Renal cortical epithelial cell (primary cell): Measurements from ENCODE around the gene LRIG1. TPM values are rescaled to one million over a fixed set of nuclear protein-coding genes. Genes with fewer than 3 reads are reported as not detected.

Experiments used
- DNase-seq: peaks from one replicate; pipeline ENCODE4 v3.0.0-alpha.2; 2011; ENCODE audit warnings: low read depth
- total RNA-seq: library from RNA; depleted of rRNA; stranded (reverse); fragments of >200 nt; gene quantifications from 2 replicates; pipeline ENCODE4 v1.2.3, GENCODE V29; 2014

LRIG1 gene
- 6.6 and 12.7 TPM in 2 replicates for total RNA-seq

GRCh38 chr3:66500576-66501482 is at the start of gene LRIG1:
LRIG1 (minus strand) TSS chr3:66501022; CDS start chr3:66500407, 615 bp downstream.
- DNase-seq, result peak; percentile 87

GRCh38 chr3:66544619-66545429 is 44.0 kb upstream of the LRIG1 start:
- DNase-seq, result no peak

- DNase-seq, result no peak
Measured at GRCh38 chr3:66542153-66542552, 41.3 kb upstream of the LRIG1 start.

- no peak for DNase-seq
Measured at GRCh38 chr3:66539466-66539989, 38.7 kb upstream of the LRIG1 start.

- DNase-seq, result no peak
Measured at GRCh38 chr3:66538390-66538789, 37.6 kb upstream of the LRIG1 start.

- no peak for DNase-seq
Measured at GRCh38 chr3:66537735-66538134, 36.9 kb upstream of the LRIG1 start.

GRCh38 chr3:66536791-66537190 is 36.0 kb upstream of the LRIG1 start:
- DNase-seq, result no peak

- DNase-seq, result no peak
Measured at GRCh38 chr3:66534304-66534845, 33.6 kb upstream of the LRIG1 start.

GRCh38 chr3:66532613-66533012 is 31.8 kb upstream of the LRIG1 start:
- DNase-seq, result no peak

GRCh38 chr3:66532160-66532587 is 31.4 kb upstream of the LRIG1 start:
- no peak for DNase-seq

- DNase-seq, result no peak
Measured at GRCh38 chr3:66531256-66531655, 30.4 kb upstream of the LRIG1 start.

- DNase-seq, result peak; percentile 22
Measured at GRCh38 chr3:66527246-66527645, 26.4 kb upstream of the LRIG1 start.

GRCh38 chr3:66525771-66526170 is 24.9 kb upstream of the LRIG1 start:
- no peak for DNase-seq

- peak; percentile 70 for DNase-seq
Measured at GRCh38 chr3:66520724-66521123, 19.9 kb upstream of the LRIG1 start.

- no peak for DNase-seq
Measured at GRCh38 chr3:66518644-66519043, 17.8 kb upstream of the LRIG1 start.

GRCh38 chr3:66518126-66518525 is 17.3 kb upstream of the LRIG1 start:
- DNase-seq, result no peak

GRCh38 chr3:66517241-66517640 is 16.4 kb upstream of the LRIG1 start:
- DNase-seq, result no peak

- no peak for DNase-seq
Measured at GRCh38 chr3:66508461-66508860, 7.6 kb upstream of the LRIG1 start.

GRCh38 chr3:66507423-66508260 is 6.8 kb upstream of the LRIG1 start:
- no peak for DNase-seq

GRCh38 chr3:66506154-66506553 is 5.3 kb upstream of the LRIG1 start:
- no peak for DNase-seq
